ENCODE measurements around the gene COMT. TPM values are rescaled to one million over a fixed set of nuclear protein-coding genes. Genes with fewer than 3 reads are reported as not detected.
A peak's percentile ranks its signal among the peaks of the same experiment; 100 is the strongest.

Gene COMT
- total RNA-seq, 1 experiment from 2014 or later = 109 TPM

GRCh38 chr22:19983741-19984140, 42.2 kb downstream of the COMT start:
- DNase-seq (ENCODE audit: low read depth, low spot score) = no peak
- POLR2A ChIA-PET = interaction anchor here (1.4 kb wide), 2 partner anchors 9 to 79 kb away, joined by 4 to 5 read pairs; no protein-coding TSS in a partner anchor
- H3K27ac ChIP-seq (ENCODE audit: low read depth, low read length) = peak overlapping the region; percentile 68
- H3K4me2 ChIP-seq (ENCODE audit: low read length) = peak overlapping the region; percentile 96
- H3K4me1 ChIP-seq (ENCODE audit: control insufficient read depth in 1 of 2, insufficient read depth in 2 of 2, low read length in 2 of 2) = peaks cover 37 to 45% of the 10 kb centered on the region in 2 experiments
- BruUV-seq (replicated peaks) = no TSS peak
- no peak overlapping the region for H2AFZ ChIP-seq (ENCODE audit: low read depth, low read length, poor library complexity, severe bottlenecking)
- TF ChIP-seq ATF3 (IDR thresholded peaks at IDR 0.05) (no peak), ZNF274 (IDR thresholded peaks at IDR 0.05; ENCODE audit: low read depth, low read length) (no peak), TCF7L2 (IDR thresholded peaks at IDR 0.05; ENCODE audit: borderline replicate concordance, extremely low read depth, insufficient read depth, insufficient read length) (no peak), ZFX (IDR thresholded peaks at IDR 0.05) (no peak), POLR2AphosphoS5 (IDR thresholded peaks at IDR 0.05; ENCODE audit: low read depth, low read length) (no peak), RAD21 (IDR thresholded peaks at IDR 0.05; ENCODE audit: low read depth) (no peak), SRF (IDR thresholded peaks at IDR 0.05; ENCODE audit: low read depth) (no peak), REST (IDR thresholded peaks at IDR 0.05; ENCODE audit: low read depth) (no peak), CBX3 (IDR thresholded peaks at IDR 0.05; ENCODE audit: low read depth) (no peak), SP1 (IDR thresholded peaks at IDR 0.05; ENCODE audit: low read depth) (no peak), JUND (IDR thresholded peaks at IDR 0.05) (no peak), YY1 (IDR thresholded peaks at IDR 0.05; ENCODE audit: extremely low read depth, insufficient replicate concordance, low read depth, low read length) (no peak), MAX (IDR thresholded peaks at IDR 0.05) (no peak), ELF1 (IDR thresholded peaks at IDR 0.05; ENCODE audit: borderline replicate concordance, low read depth) (no peak), POLR2A (IDR thresholded peaks at IDR 0.05; ENCODE audit: borderline replicate concordance, extremely low read depth, insufficient read depth, insufficient read length) (no peak)
- CTCF ChIA-PET = interaction anchor here (1.2 kb wide), 1 partner anchor 13 kb away, joined by 3 read pairs; no protein-coding TSS in a partner anchor
- H3K9ac ChIP-seq (ENCODE audit: low read length) = peak overlapping the region; percentile 60
- H3K9me3 ChIP-seq (ENCODE audit: control insufficient read depth in 1 of 2, insufficient read depth in 1 of 2, low read depth in 1 of 2, low read length in 2 of 2) = no peaks in the 10 kb centered on the region
- no peaks in the 10 kb centered on the region for H4K20me1 ChIP-seq (ENCODE audit: insufficient read depth)
- intact Hi-C loops (cut with micrococcal nuclease) = loop anchor here (10.0 kb wide), 1 partner anchor 101 kb away; the partner anchor contains the start of gene DGCR8
- H3K9me2 ChIP-seq (ENCODE audit: insufficient read depth) = no peaks in the 10 kb centered on the region
- peak overlapping the region; percentile 16 to 28; a peak in 3 of 4 replicates for H3K4me3 ChIP-seq (replicated peaks in 1 of 2; ENCODE audit: low read depth in 1 of 2, low read length in 2 of 2)
- no peak for ATAC-seq
- peaks cover 3 to 5% of the 10 kb centered on the region in 2 experiments; a peak in 2 of 4 replicates for H3K36me3 ChIP-seq (ENCODE audit: control insufficient read depth in 1 of 2, insufficient read depth in 2 of 2, low read length in 2 of 2)
- H3K27me3 ChIP-seq (ENCODE audit: insufficient read depth, low read length) = no peaks in the 10 kb centered on the region
- peaks cover 16% of the 10 kb centered on the region for H3K79me2 ChIP-seq (ENCODE audit: insufficient read depth, low read length)
- RAD21 ChIA-PET (ENCODE audit: low non-redundant PET in 1 of 2, low total read pairs in 2 of 2, uncharacterized antibody in 2 of 2, unreplicated experiment in 2 of 2) = no interaction called here
